Liver (tissue), 3 donors: Measurements from ENCODE around the gene TRIM26.

Experiments
- GABPA ChIP-seq, 2 donors: IDR thresholded peaks in 1 of 2; conservative IDR thresholded peaks in 1 of 2; 2 replicates each; pipeline ENCODE4 v1.6.1; 2016; ENCODE audit warnings: antibody characterized with exemption in 2 of 2, mild to moderate bottlenecking in 1 of 2, moderate library complexity in 1 of 2
- HNF4A ChIP-seq, 2 donors: conservative IDR thresholded peaks; 2 replicates each; pipeline ENCODE4 v1.6.1; 2016; ENCODE audit warnings: antibody characterized with exemption in 2 of 2, mild to moderate bottlenecking in 2 of 2
- HNF4G ChIP-seq: IDR thresholded peaks from 2 replicates; pipeline ENCODE4 v1.6.1; 2016; ENCODE audit warnings: antibody characterized with exemption
- ZBTB33 ChIP-seq: IDR thresholded peaks from 2 replicates; pipeline ENCODE4 v1.6.1; 2016; ENCODE audit warnings: antibody characterized with exemption
- TF ChIP-seq, protein P1 (sequence below): fragments of 150-350 bp; IDR thresholded peaks from 2 replicates; pipeline ENCODE4 v1.5.1; 2017; ENCODE audit warnings: improper control_type of control experiment, low read depth, low read length; ENCODE audit not compliant: missing input control
- donor health status: healthy.
- donor health status: healthy.

- TF ChIP-seq, protein P1, sequence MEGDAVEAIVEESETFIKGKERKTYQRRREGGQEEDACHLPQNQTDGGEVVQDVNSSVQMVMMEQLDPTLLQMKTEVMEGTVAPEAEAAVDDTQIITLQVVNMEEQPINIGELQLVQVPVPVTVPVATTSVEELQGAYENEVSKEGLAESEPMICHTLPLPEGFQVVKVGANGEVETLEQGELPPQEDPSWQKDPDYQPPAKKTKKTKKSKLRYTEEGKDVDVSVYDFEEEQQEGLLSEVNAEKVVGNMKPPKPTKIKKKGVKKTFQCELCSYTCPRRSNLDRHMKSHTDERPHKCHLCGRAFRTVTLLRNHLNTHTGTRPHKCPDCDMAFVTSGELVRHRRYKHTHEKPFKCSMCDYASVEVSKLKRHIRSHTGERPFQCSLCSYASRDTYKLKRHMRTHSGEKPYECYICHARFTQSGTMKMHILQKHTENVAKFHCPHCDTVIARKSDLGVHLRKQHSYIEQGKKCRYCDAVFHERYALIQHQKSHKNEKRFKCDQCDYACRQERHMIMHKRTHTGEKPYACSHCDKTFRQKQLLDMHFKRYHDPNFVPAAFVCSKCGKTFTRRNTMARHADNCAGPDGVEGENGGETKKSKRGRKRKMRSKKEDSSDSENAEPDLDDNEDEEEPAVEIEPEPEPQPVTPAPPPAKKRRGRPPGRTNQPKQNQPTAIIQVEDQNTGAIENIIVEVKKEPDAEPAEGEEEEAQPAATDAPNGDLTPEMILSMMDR = no peak
- no peak for TF ChIP-seq HNF4G
- TF ChIP-seq GABPA (IDR thresholded peaks at IDR 0.05 in 1 of 2, conservative IDR thresholded peaks at IDR 0.05 in 1 of 2) = no peak
- TF ChIP-seq HNF4A (conservative IDR thresholded peaks at IDR 0.05) = no peak
- TF ChIP-seq ZBTB33 = no peak
Observed at GRCh38 chr6:30258204-30258603, 45.0 kb upstream of the TRIM26 start.
